Measurements from ENCODE around the gene RHBDD2. TPM values are rescaled to one million over a fixed set of nuclear protein-coding genes. Genes with fewer than 3 reads are reported as not detected.

Gene RHBDD2
- total RNA-seq, 2 experiments from 2014 or later = 199 to 208 TPM

- POLR2A ChIA-PET = interaction anchor here (5.5 kb wide), 1 partner anchor 40 kb away, joined by 46 read pairs; the partner anchor contains the start of gene POR
- H3K27ac Mint-ChIP-seq = no peak overlapping the region
Observed at GRCh38 chr7:75875113-75876080, 3.4 kb upstream of the RHBDD2 start.

GRCh38 chr7:75876126-75876881 is 2.5 kb upstream of the RHBDD2 start:
- peak in 2 of 14 experiments; percentile 31 to 41 for DNase-seq
- intact Hi-C loops (cut with DNase I, micrococcal nuclease) = loop anchor here (2.0 to 10.0 kb wide), 3 partner anchors 116 to 438 kb away; partner anchors contain the start of gene TMEM120A (in 2 of the 2)
- H3K27me3 ChIP-seq (ENCODE audit: control insufficient read depth in 1 of 2, insufficient read depth in 2 of 2, low read length in 2 of 2) = no peaks in the 10 kb centered on the region
- ChIA-PET POLR2A (interaction anchor here (5.5 kb wide), 1 partner anchor 39 kb away, joined by 46 read pairs; the partner anchor contains the start of gene POR), CTCF (interaction anchor here (0.6 kb wide), 1 partner anchor 156 kb away, joined by 3 read pairs; no protein-coding TSS in a partner anchor)
- H3K27ac ChIP-seq (ENCODE audit: low read depth in 1 of 2, low read length in 2 of 2) = no peak overlapping the region
- no peaks in the 10 kb centered on the region for H3K9me3 ChIP-seq (ENCODE audit: control insufficient read depth in 1 of 2, insufficient read depth in 1 of 2, low read length in 2 of 2)
- peak overlapping the region; percentile 34 for H3K4me3 Mint-ChIP-seq
- peaks cover 24% of the 10 kb centered on the region for H3K4me1 Mint-ChIP-seq (ENCODE audit: low read depth)
- H3K27ac Mint-ChIP-seq = peak overlapping the region; percentile 24
- H3K9me3 Mint-ChIP-seq = no peaks in the 10 kb centered on the region
- ATAC-seq (ENCODE audit: poor library complexity) = no peak
- no peak overlapping the region for H3K4me3 ChIP-seq (ENCODE audit: low read length)
- peaks cover 11% of the 10 kb centered on the region for H3K36me3 ChIP-seq (ENCODE audit: insufficient read depth, low read length)
- no peaks in the 10 kb centered on the region for H3K27me3 Mint-ChIP-seq
- no peak for TF ChIP-seq CTCF (IDR thresholded peaks at IDR 0.05)
- H3K36me3 Mint-ChIP-seq (ENCODE audit: low read depth) = peaks cover 26% of the 10 kb centered on the region
- H3K4me1 ChIP-seq (ENCODE audit: insufficient read depth, low read length) = peaks cover 26% of the 10 kb centered on the region

More at GRCh38 chr7:75875113-75876080, 3.4 kb upstream of the RHBDD2 start:
- peaks cover 17% of the 10 kb centered on the region for H3K36me3 Mint-ChIP-seq (ENCODE audit: low read depth)
- CTCF ChIA-PET = interaction anchor here (0.6 to 0.7 kb wide), 2 partner anchors 157 to 168 kb away, joined by 3 read pairs; no protein-coding TSS in a partner anchor
- H3K9me3 Mint-ChIP-seq = no peaks in the 10 kb centered on the region
- DNase-seq = no peak
- Histone ChIP-seq H3K4me1 (ENCODE audit: insufficient read depth, low read length) (peaks cover 21% of the 10 kb centered on the region), H3K9me3 (ENCODE audit: control insufficient read depth in 1 of 2, insufficient read depth in 1 of 2, low read length in 2 of 2) (no peaks in the 10 kb centered on the region), H3K4me3 (ENCODE audit: low read length) (no peak overlapping the region), H3K27ac (ENCODE audit: low read depth in 1 of 2, low read length in 2 of 2) (no peak overlapping the region), H3K27me3 (ENCODE audit: control insufficient read depth in 1 of 2, insufficient read depth in 2 of 2, low read length in 2 of 2) (no peaks in the 10 kb centered on the region), H3K36me3 (ENCODE audit: insufficient read depth, low read length) (peaks cover 2% of the 10 kb centered on the region)
- H3K4me1 Mint-ChIP-seq (ENCODE audit: low read depth) = peaks cover 22% of the 10 kb centered on the region
- H3K27me3 Mint-ChIP-seq = no peaks in the 10 kb centered on the region
- intact Hi-C loops (cut with DNase I, micrococcal nuclease) = loop anchor here (2.0 to 10.0 kb wide), 3 partner anchors 117 to 439 kb away; partner anchors contain the start of gene TMEM120A (in 2 of the 2)
- H3K4me3 Mint-ChIP-seq = no peak overlapping the region
- no peak for ATAC-seq (ENCODE audit: poor library complexity)
- TF ChIP-seq CTCF (IDR thresholded peaks at IDR 0.05) = no peak

- intact Hi-C loops (cut with DNase I, micrococcal nuclease) = loop anchor here (5.0 to 10.0 kb wide), 2 partner anchors 114 to 436 kb away; partner anchors contain the start of gene TMEM120A (in 1 of the 2)
- Histone ChIP-seq H3K27ac (ENCODE audit: low read depth in 1 of 2, low read length in 2 of 2) (peak overlapping the region; percentile 67 to 79), H3K27me3 (ENCODE audit: control insufficient read depth in 1 of 2, insufficient read depth in 2 of 2, low read length in 2 of 2) (no peaks in the 10 kb centered on the region), H3K4me1 (ENCODE audit: insufficient read depth, low read length) (peaks cover 29% of the 10 kb centered on the region), H3K4me3 (ENCODE audit: low read length) (peak overlapping the region; percentile 96), H3K9me3 (ENCODE audit: control insufficient read depth in 1 of 2, insufficient read depth in 1 of 2, low read length in 2 of 2) (no peaks in the 10 kb centered on the region), H3K36me3 (ENCODE audit: insufficient read depth, low read length) (peaks cover 31% of the 10 kb centered on the region)
- Mint-ChIP-seq H3K4me3 (peak overlapping the region; percentile 92), H3K27ac (peak overlapping the region; percentile 90), H3K4me1 (ENCODE audit: low read depth) (peaks cover 24% of the 10 kb centered on the region), H3K36me3 (ENCODE audit: low read depth) (peaks cover 47% of the 10 kb centered on the region), H3K9me3 (no peaks in the 10 kb centered on the region), H3K27me3 (no peaks in the 10 kb centered on the region)
- no peak for DNase-seq
- ChIA-PET CTCF (interaction anchor here (1.0 kb wide), 1 partner anchor 142 kb away, joined by 3 read pairs; no protein-coding TSS in a partner anchor), POLR2A (interaction anchor here (1.0 to 5.5 kb wide), 5 partner anchors 37 to 170 kb away, joined by 3 to 46 read pairs (median 5); partner anchors contain the start of genes MDH2, POR and STYXL1)
- no peak for TF ChIP-seq CTCF (IDR thresholded peaks at IDR 0.05)
- peak; percentile 18 for ATAC-seq (ENCODE audit: poor library complexity)
Observed at GRCh38 chr7:75878312-75878768, 494 bp upstream of the RHBDD2 start.

All from CD4-positive, alpha-beta T cell (primary cell).